HG03045 (cell line): ENCODE measurements around the gene SEMA5A.

Source experiments
- ATAC-seq: cut with Tn5 transposase; IDR thresholded peaks from one replicate; pipeline ENCODE4 v1.9.1; 2021; ENCODE audit warnings: mild to moderate bottlenecking, moderate library complexity; ENCODE audit not compliant: unreplicated experiment

Gene SEMA5A

DNA sequence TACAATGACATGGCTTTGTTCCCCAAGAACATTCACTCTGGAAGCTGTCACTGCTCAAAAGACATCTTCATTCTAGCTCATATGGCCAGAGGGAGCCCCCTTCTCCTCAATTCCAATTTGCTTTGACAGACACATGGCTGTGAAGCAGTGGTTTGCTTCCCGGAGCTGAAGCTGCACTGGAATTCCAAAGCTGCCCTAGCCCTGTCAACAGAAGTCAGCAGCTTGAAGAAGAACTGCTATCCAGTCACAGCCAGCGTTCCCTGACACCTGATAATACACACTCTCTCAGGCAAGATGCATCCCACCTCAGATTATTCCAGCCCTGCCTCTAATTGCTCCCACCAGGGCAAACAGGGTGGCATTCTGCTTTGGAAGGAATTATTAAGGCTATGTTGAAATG, 93.7 kb downstream of the SEMA5A start:
- no peak for ATAC-seq

GRCh38 chr5:9451037-9451436, 94.8 kb downstream of the SEMA5A start:
- no peak for ATAC-seq

GRCh38 chr5:9447691-9448090, 98.2 kb downstream of the SEMA5A start:
- no peak for ATAC-seq

- no peak for ATAC-seq
These were observed 100.0 kb downstream of the SEMA5A start for GRCh38 chr5:9445826-9446388.

- ATAC-seq: no peak
These were observed 101.5 kb downstream of the SEMA5A start for GRCh38 chr5:9444346-9444745.

DNA sequence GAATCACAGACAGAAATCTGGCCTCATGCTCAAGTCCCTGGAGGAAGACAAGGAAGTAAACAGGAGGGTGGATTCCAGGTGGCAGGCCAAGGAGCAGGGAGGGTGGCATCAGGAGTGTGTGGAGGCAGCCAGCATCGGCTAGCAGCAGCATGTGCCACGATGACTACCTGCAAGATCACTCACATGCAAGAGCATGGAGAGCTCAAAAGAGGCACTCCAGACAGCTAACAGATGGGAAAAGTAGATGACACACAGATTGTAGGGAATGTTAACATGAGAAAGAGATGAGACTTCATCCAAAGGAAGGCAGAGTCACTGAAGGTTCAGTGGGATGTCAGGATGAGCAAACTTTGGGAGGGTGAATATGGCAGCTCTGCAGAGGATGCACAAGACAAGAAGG, 104.3 kb downstream of the SEMA5A start:
- no peak for ATAC-seq

GRCh38 chr5:9440517-9440916, 105.4 kb downstream of the SEMA5A start:
- ATAC-seq: no peak

DNA sequence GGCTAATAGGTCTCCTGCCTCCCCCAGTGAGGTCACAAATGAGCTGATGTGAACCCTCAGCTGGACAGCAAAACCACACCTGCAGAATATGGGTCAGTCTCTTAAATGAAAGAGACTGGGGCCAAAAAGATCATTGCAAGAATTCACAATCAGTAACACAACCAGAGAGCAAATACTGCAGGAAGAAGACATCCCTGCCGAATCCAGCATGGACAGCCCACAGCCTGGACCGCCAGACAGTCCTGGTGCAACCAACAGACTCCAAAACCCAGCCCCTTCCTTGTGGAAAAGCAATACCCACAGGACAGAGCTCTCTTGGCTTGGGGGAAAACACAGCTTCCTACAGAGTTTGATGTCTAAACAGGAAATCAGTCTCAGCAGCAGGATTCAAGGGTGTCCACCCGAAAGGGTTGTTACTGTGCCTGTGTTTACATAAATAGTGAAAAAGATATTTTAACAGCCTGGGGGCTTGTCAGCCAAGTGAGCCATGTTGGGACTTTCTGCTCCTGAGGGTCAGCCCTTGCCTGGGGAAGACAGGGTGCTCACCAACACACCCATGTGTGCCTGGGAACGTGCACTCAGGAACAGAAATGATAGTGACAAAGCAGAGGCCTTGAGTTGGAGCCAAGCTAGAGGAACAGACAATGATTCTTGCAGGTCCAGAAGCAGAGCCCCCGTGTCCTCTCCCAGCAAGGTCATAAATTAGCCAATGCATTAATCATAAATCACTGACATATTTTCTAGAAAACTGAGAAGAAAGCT, 106.2 kb downstream of the SEMA5A start:
- no peak for ATAC-seq

- ATAC-seq: no peak
These were observed 107.1 kb downstream of the SEMA5A start for GRCh38 chr5:9438596-9439354.

DNA sequence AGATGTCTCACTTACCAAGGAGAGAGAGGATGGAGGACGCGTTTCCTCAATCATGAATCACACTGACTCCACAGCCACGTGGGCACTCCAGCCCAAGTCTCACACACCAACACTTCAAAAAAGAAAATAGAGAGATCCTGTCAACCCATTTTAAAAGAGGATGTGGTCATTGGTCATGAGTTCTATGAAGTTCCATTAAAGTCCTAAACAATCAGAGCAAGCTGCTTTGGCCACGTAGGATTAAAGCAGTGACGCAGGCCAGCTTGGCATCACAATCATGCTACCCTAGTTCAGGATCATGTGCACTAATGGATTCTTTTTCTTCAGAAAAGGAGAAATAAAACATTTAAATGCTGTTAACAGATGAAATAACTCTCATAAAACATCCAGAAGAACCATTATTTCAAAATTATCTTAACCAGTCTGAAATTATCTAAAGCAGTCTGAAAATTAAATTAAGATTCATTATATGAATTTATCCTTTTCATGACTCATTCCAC, 108.1 kb downstream of the SEMA5A start:
- ATAC-seq: no peak

- no peak for ATAC-seq
These were observed 114.2 kb downstream of the SEMA5A start for GRCh38 chr5:9431496-9432258.

- no peak for ATAC-seq
These were observed 114.8 kb downstream of the SEMA5A start for GRCh38 chr5:9431151-9431495.

DNA sequence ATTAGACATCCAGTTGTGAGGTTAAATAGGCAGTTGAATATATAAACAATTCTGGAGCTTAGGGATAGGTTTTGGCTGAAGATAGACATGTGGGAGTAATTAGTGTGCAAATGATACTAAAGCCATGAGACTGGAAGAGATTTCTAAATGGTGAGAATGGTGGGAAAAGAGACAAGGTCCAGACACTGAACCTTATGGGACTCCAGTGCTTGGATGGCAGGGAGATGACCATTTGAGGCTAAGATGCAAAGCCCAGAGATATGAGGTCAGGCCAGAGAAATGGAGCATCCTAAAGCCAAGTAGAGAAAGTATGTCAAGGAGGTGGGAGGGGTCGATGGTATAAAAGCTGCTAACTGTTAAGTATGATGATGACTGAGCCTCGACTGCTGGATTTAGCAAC, 115.6 kb downstream of the SEMA5A start:
- ATAC-seq: no peak

GRCh38 chr5:9429691-9430215, 116.1 kb downstream of the SEMA5A start:
- ATAC-seq: no peak

DNA sequence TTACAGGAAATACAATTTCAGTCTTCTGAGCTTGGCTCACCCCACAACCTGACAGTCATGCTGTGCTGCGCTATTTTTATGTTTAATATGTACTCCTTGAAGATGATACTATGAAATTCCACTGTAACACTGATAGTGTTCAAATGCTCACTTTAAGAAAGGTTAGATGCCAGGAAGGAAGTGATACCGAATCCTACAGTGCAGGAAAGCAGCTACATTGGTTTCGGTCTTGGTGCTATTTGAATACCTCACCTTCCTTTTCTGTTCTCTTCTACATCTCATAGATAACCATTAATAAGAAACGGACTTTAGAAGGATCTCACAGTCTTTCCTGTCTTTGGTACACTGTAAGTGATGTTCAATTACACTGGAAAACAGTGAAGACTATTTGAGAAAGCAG, 117.6 kb downstream of the SEMA5A start:
- ATAC-seq: no peak

DNA sequence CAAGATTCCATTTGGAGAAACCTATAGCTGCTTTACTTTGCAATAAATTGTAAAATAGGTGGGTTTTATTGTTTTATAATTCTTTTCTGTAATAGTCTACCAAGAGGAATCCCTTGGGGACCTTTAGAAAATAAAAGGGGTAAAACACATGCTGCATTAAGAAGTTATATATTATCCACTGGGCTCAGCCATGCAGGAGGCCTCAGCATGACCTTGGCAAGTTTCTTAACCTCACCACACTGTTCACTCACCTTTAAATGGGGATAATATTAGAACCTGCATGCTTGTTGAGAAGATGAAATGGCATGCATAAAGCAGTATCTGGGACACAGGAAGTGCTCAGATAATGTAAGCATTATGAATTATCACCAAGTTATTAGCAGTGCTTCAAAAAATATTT, 120.2 kb downstream of the SEMA5A start:
- no peak for ATAC-seq

- no peak for ATAC-seq
These were observed 122.3 kb downstream of the SEMA5A start for GRCh38 chr5:9423571-9423970.

DNA sequence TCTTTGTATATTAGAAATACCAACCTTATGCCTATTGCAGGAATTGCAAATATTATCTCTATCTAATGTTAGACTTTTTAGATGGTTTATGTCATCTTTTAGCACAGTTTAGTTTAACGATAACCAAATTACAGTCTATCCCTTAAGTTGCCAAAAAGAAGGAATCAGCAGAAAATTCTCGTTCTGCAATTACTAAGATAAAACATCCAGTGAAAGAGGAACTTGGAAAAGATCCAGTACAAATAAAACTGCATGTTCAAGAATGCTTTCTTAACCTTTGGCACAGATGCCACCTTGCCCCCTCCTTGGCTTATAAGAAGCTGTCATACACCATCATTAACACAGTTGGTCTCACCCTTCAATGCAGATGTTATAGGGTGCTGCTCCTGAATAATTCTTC, 124.0 kb downstream of the SEMA5A start:
- no peak for ATAC-seq

- ATAC-seq: no peak
These were observed 126.1 kb downstream of the SEMA5A start for GRCh38 chr5:9419794-9420193.

DNA sequence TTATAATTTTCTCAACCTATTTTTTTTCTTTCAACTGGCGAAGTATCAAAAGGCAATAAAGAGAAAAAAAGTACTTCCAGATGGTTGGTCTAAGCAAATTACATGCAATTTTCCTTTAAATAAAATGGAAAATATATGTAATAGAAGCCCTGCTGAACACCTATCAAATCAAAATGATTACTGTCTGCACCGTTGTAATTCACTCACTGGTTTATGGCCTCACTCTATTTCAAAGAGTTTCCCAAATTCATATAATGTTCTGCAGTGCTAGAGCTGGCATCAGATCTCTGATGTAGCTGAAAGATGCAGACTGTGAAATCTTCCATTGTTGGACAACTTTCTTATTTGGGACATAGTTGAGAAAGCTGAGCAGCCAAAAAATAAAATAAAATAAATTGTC, 130.3 kb downstream of the SEMA5A start:
- ATAC-seq: no peak

DNA sequence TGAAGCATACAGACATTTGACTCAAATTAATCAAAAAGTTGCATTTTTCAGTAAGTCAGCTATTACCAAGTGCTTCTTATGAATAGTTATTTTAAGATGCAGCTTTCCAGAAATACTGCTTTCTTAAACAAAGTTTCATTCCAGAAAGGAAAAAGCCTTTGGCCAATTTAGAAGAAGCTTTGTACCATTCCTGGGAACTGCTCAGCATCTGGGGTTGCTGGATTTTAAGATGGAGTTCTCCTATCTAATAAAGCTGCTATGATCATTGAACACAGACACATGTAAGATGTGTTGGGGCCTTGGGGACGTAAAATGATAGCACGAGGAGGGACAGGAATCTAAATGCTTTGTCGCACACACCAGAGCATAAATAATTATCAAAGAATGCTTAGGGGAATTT, 130.8 kb downstream of the SEMA5A start:
- no peak for ATAC-seq
